Thymus (tissue), 11 donors: ENCODE measurements around the gene NPRL2. TPM values are rescaled to one million over a fixed set of nuclear protein-coding genes. Genes with fewer than 3 reads are reported as not detected.
"Not testable (repeated sequence)": the region's sequence is repeated elsewhere in the genome, so short reads cannot be mapped to it uniquely, and the experiment has no call there.

Experiments
- DNase-seq, 9 donors: peaks; one replicate each; pipeline ENCODE4 v3.0.0-alpha.2; 2013; ENCODE audit warnings: low spot score in 9 of 9, low read depth in 6 of 9, missing footprints in 1 of 9
- H3K27ac ChIP-seq, 2 donors: one replicate each; pipeline ENCODE4 v1.5.1; 2013; ENCODE audit warnings: control low read depth in 1 of 2, low read depth in 1 of 2, low read length in 1 of 2, mild to moderate bottlenecking in 1 of 2, moderate library complexity in 1 of 2
- H3K27me3 ChIP-seq, 2 donors: one replicate each; pipeline ENCODE4 v1.5.1; 2013; ENCODE audit warnings: low read length in 1 of 2; ENCODE audit not compliant: control insufficient read depth in 2 of 2, insufficient read depth in 1 of 2
- H3K36me3 ChIP-seq, 2 donors: one replicate each; pipeline ENCODE4 v1.5.1; 2013; ENCODE audit warnings: low read length in 1 of 2, mild to moderate bottlenecking in 1 of 2, moderate library complexity in 1 of 2; ENCODE audit not compliant: control insufficient read depth in 2 of 2, insufficient read depth in 2 of 2
- H3K4me1 ChIP-seq, 2 donors: one replicate each; pipeline ENCODE4 v1.5.1; 2013; ENCODE audit warnings: low read length in 2 of 2; ENCODE audit not compliant: control insufficient read depth in 2 of 2, insufficient read depth in 2 of 2
- H3K4me3 ChIP-seq, 2 donors: one replicate each; pipeline ENCODE4 v1.5.1; 2013; ENCODE audit warnings: low read length in 2 of 2, control low read depth in 1 of 2, mild to moderate bottlenecking in 1 of 2
- H3K9me3 ChIP-seq, 2 donors: one replicate each; pipeline ENCODE4 v1.5.1; 2013; ENCODE audit warnings: low read length in 1 of 2, mild to moderate bottlenecking in 1 of 2; ENCODE audit not compliant: control insufficient read depth in 2 of 2, insufficient read depth in 1 of 2
- WGBS: extraction: QIAGEN DNeasy Blood & Tissue Kit; methylation state at CpG from one replicate; pipeline ENCODE4 v1.1.7; 2013; 5-methylcytosine and 5-hydroxymethylcytosine counted together
- polyA plus RNA-seq: library from polyadenylated mRNA; stranded (reverse); fragments of 200-250 nt; gene quantifications from one replicate; pipeline ENCODE4 v1.2.3, GENCODE V29; 2013
- total RNA-seq: library from RNA; stranded (reverse); fragments of 120-200 nt; gene quantifications from one replicate; pipeline ENCODE4 v1.2.4, GENCODE V29; 2013
- donor health status: healthy.

NPRL2 gene
- total and polyA plus RNA-seq, 2 donors: 24.5 to 30.9 TPM

GRCh38 chr3:50314816-50315215, 35.8 kb downstream of the NPRL2 start:
- Histone ChIP-seq H3K4me1 (peaks cover 0 to 7% of the 10 kb centered on the region in 2 donors), H3K4me3 (no peak overlapping the region), H3K9me3 (no peaks in the 10 kb centered on the region), H3K27me3 (no peaks in the 10 kb centered on the region), H3K27ac (no peak overlapping the region), H3K36me3 (peaks cover 0 to 3% of the 10 kb centered on the region in 2 donors)
- over 99% methylated on average over 4 of the region's 4 CpGs for WGBS
- DNase-seq: no peak

GRCh38 chr3:50314342-50314741, 36.2 kb downstream of the NPRL2 start:
- H3K4me1 ChIP-seq: peaks cover 0 to 6% of the 10 kb centered on the region in 2 donors
- no peaks in the 10 kb centered on the region for H3K36me3 ChIP-seq
- no peak overlapping the region for H3K27ac ChIP-seq
- no peaks in the 10 kb centered on the region for H3K27me3 ChIP-seq
- no peak for DNase-seq
- H3K9me3 ChIP-seq: peaks cover 0 to 3% of the 10 kb centered on the region in 2 donors
- 95% methylated on average over 3 of the region's 3 CpGs for WGBS
- no peak overlapping the region for H3K4me3 ChIP-seq

GRCh38 chr3:50312041-50312440, 38.5 kb downstream of the NPRL2 start:
- not testable (repeated sequence) for H3K27ac ChIP-seq, H3K4me1 ChIP-seq, DNase-seq, H3K4me3 ChIP-seq, H3K36me3 ChIP-seq, H3K27me3 ChIP-seq
- peaks cover 0 to 24% of the 10 kb centered on the region in 2 donors for H3K9me3 ChIP-seq
- WGBS: 98% methylated on average over 32 of the region's 32 CpGs

GRCh38 chr3:50304601-50305000, 46.0 kb downstream of the NPRL2 start:
- no peak overlapping the region for H3K27ac ChIP-seq
- no peak overlapping the region for H3K4me3 ChIP-seq
- no peaks in the 10 kb centered on the region for H3K36me3 ChIP-seq
- no peaks in the 10 kb centered on the region for H3K27me3 ChIP-seq
- peaks cover 5 to 10% of the 10 kb centered on the region in 2 donors for H3K4me1 ChIP-seq
- DNase-seq: no peak
- H3K9me3 ChIP-seq: peaks cover 0 to 24% of the 10 kb centered on the region in 2 donors

GRCh38 chr3:50303013-50303815, 47.4 kb downstream of the NPRL2 start, which contains the start of gene HYAL1:
HYAL1 (minus strand) TSS chr3:50303574; CDS start chr3:50302956, 618 bp downstream.
- Histone ChIP-seq H3K36me3 (no peaks in the 10 kb centered on the region), H3K9me3 (peaks cover 0 to 12% of the 10 kb centered on the region in 2 donors), H3K4me3 (no peak within 1 kb of the TSS), H3K4me1 (peaks cover 10 to 20% of the 10 kb centered on the region in 2 donors), H3K27ac (no peak within 1 kb of the TSS), H3K27me3 (no peaks in the 10 kb centered on the region)
- 89% methylated on average over 14 of the region's 14 CpGs for WGBS
- no peak for DNase-seq

GRCh38 chr3:50302095-50303012, 48.2 kb downstream of the NPRL2 start:
- Histone ChIP-seq H3K4me1 (peaks cover 12 to 24% of the 10 kb centered on the region in 2 donors), H3K36me3 (no peaks in the 10 kb centered on the region), H3K27me3 (no peaks in the 10 kb centered on the region), H3K27ac (no peak overlapping the region), H3K9me3 (peaks cover 0 to 4% of the 10 kb centered on the region in 2 donors), H3K4me3 (no peak overlapping the region)
- 96% methylated on average over 32 of the region's 32 CpGs for WGBS
- DNase-seq: no peak

GRCh38 chr3:50300681-50301254, 49.8 kb downstream of the NPRL2 start:
- no peak for DNase-seq
- no peak overlapping the region for H3K4me3 ChIP-seq
- H3K36me3 ChIP-seq: no peaks in the 10 kb centered on the region
- H3K9me3 ChIP-seq: no peaks in the 10 kb centered on the region
- peaks cover 12 to 24% of the 10 kb centered on the region in 2 donors for H3K4me1 ChIP-seq
- no peaks in the 10 kb centered on the region for H3K27me3 ChIP-seq
- WGBS: over 99% methylated on average over 6 of the region's 6 CpGs
- H3K27ac ChIP-seq: no peak overlapping the region

- Histone ChIP-seq H3K4me3 (peak overlapping the region; percentile 48 to 56), H3K4me1 (peaks cover 12 to 24% of the 10 kb centered on the region in 2 donors), H3K36me3 (no peaks in the 10 kb centered on the region), H3K27me3 (no peaks in the 10 kb centered on the region), H3K27ac (peak overlapping the region; percentile 74 to 85), H3K9me3 (no peaks in the 10 kb centered on the region)
- 69% methylated on average over 12 of the region's 12 CpGs for WGBS
- peak in 1 of 9 donors; percentile 36 for DNase-seq
Measured at GRCh38 chr3:50299929-50300680, 50.5 kb downstream of the NPRL2 start.
